H1 (cell line): ENCODE data around the gene POLR2L. TPM values are rescaled to one million over a fixed set of nuclear protein-coding genes. Genes with fewer than 3 reads are reported as not detected.
A peak's percentile ranks its signal among the peaks of the same experiment; 100 is the strongest.

Experiments
- ASH2L ChIP-seq: fragments of 200-600, 300-600 bp; sonication (generic); IDR thresholded peaks from one replicate; pipeline ENCODE4 v1.7.1; 2017; ENCODE audit warnings: low read length
- ATF3 ChIP-seq: IDR thresholded peaks from 2 replicates; pipeline ENCODE4 v1.6.1; 2011; ENCODE audit warnings: low read depth, mild to moderate bottlenecking, low read length; ENCODE audit not compliant: insufficient read depth
- BACH1 ChIP-seq: IDR thresholded peaks from 2 replicates; pipeline ENCODE4 v1.6.1; 2012; ENCODE audit warnings: low read length, improper control_type of control experiment
- BCL11A ChIP-seq, 2 experiments: IDR thresholded peaks; one replicate each; pipeline ENCODE4 v1.6.1; 2011; ENCODE audit warnings: low read depth in 2 of 2, low read length in 2 of 2, mild to moderate bottlenecking in 2 of 2
- CHD2 ChIP-seq: IDR thresholded peaks from 2 replicates; pipeline ENCODE4 v1.6.1; 2012; ENCODE audit warnings: low read length, improper control_type of control experiment
- CREB1 ChIP-seq: IDR thresholded peaks from 2 replicates; pipeline ENCODE4 v1.6.1; 2012; ENCODE audit warnings: inconsistent platforms
- CTBP2 ChIP-seq: IDR thresholded peaks from 2 replicates; pipeline ENCODE4 v1.7.0; 2011; ENCODE audit warnings: borderline replicate concordance, mild to moderate bottlenecking, moderate library complexity, mixed read lengths, low read length; ENCODE audit not compliant: insufficient read depth, insufficient read length
- EGR1 ChIP-seq: IDR thresholded peaks from 2 replicates; pipeline ENCODE4 v1.6.1; 2011; ENCODE audit warnings: low read depth, low read length, borderline replicate concordance
- EZH2 ChIP-seq: fragments of 200-600 bp; sonication (generic); IDR thresholded peaks from 2 replicates; pipeline ENCODE4 v1.7.1; 2012; ENCODE audit warnings: low read depth, mild to moderate bottlenecking, moderate library complexity, low read length, inconsistent platforms; ENCODE audit not compliant: severe bottlenecking
- HDAC2 ChIP-seq, 2 experiments: fragments of 300-600 bp in 1 of 2; sonication (generic) in 1 of 2; IDR thresholded peaks; 2 replicates each; pipeline ENCODE4 v1.6.1; 2011 to 2012; ENCODE audit warnings: low read depth in 2 of 2, low read length in 2 of 2, mild to moderate bottlenecking in 2 of 2, moderate library complexity in 2 of 2, borderline replicate concordance in 1 of 2, inconsistent platforms in 1 of 2
- HDAC6 ChIP-seq: IDR thresholded peaks from one replicate; pipeline ENCODE4 v1.7.1; 2012; ENCODE audit warnings: low read depth, mild to moderate bottlenecking, inconsistent platforms, low read length, moderate library complexity
- JUND ChIP-seq: IDR thresholded peaks from 2 replicates; pipeline ENCODE4 v1.6.1; 2011; ENCODE audit warnings: mild to moderate bottlenecking, improper control_type of control experiment, low read length
- KDM1A ChIP-seq: fragments of 200-600, 300-600 bp; sonication (generic); IDR thresholded peaks from 2 replicates; pipeline ENCODE4 v1.7.1; 2016; ENCODE audit warnings: mild to moderate bottlenecking, low read length, borderline replicate concordance
- MAX ChIP-seq: IDR thresholded peaks from 2 replicates; pipeline ENCODE4 v1.6.1; 2012; ENCODE audit warnings: inconsistent platforms
- NRF1 ChIP-seq: IDR thresholded peaks from 2 replicates; pipeline ENCODE4 v1.6.1; 2011; ENCODE audit warnings: mild to moderate bottlenecking, low read depth, low read length, improper control_type of control experiment
- POU5F1 ChIP-seq: IDR thresholded peaks from 2 replicates; pipeline ENCODE4 v1.6.1; 2011; ENCODE audit warnings: low read depth, mild to moderate bottlenecking, low read length, moderate library complexity
- SIN3A ChIP-seq, 2 experiments: IDR thresholded peaks in 1 of 2; conservative IDR thresholded peaks in 1 of 2; 2 replicates each; pipeline ENCODE4 v1.6.1; 2011 to 2012; ENCODE audit warnings: low read length in 2 of 2, improper control_type of control experiment in 1 of 2, low read depth in 1 of 2, mild to moderate bottlenecking in 1 of 2
- SIX5 ChIP-seq: IDR thresholded peaks from 2 replicates; pipeline ENCODE4 v1.6.1; 2011; ENCODE audit warnings: mild to moderate bottlenecking, low read depth, low read length
- SP1 ChIP-seq: IDR thresholded peaks from 2 replicates; pipeline ENCODE4 v1.6.1; 2011; ENCODE audit warnings: low read depth, low read length
- SRF ChIP-seq: IDR thresholded peaks from 2 replicates; pipeline ENCODE4 v1.6.1; 2011; ENCODE audit warnings: mild to moderate bottlenecking, low read depth, low read length, moderate library complexity
- SUZ12 ChIP-seq: fragments of 200-600 bp; sonication (generic); IDR thresholded peaks from 2 replicates; pipeline ENCODE4 v1.6.1; 2012; ENCODE audit warnings: mild to moderate bottlenecking, inconsistent platforms, low read length, moderate library complexity, mixed read lengths
- TAF7 ChIP-seq: optimal IDR thresholded peaks from 2 replicates; pipeline ENCODE3; 2011; ENCODE audit warnings: low read depth, mild to moderate bottlenecking, inconsistent platforms, low read length, moderate library complexity, borderline replicate concordance
- TCF12 ChIP-seq: IDR thresholded peaks from 2 replicates; pipeline ENCODE4 v1.6.1; 2011; ENCODE audit warnings: low read depth, mild to moderate bottlenecking, low read length
- ZNF274 ChIP-seq: IDR thresholded peaks from 2 replicates; pipeline ENCODE4 v1.7.0; 2012; ENCODE audit warnings: low read length, borderline replicate concordance; ENCODE audit errors: extremely low read depth
- polyA plus RNA-seq, 7 experiments: library from polyadenylated mRNA; depleted of rRNA in 3 of 7; stranded (reverse) in 5 of 7; unstranded in 2 of 7; fragments of >200 nt in 5 of 7; fragments of 200-250 nt in 2 of 7; gene quantifications; 1 replicate in 5 of 7; 2 replicates in 1 of 7; 4 replicates in 1 of 7; pipeline versions ENCODE4 v1.2.1 to v1.2.3, GENCODE V29; 2011 to 2013; ENCODE audit warnings: missing spikeins in 2 of 7, mixed read lengths in 2 of 7
- total RNA-seq: library from RNA; stranded (reverse); fragmentation: NEBNext Ultra II Directional; extraction: Animal tissue kit (Norgen Biotek cat#: 25700); gene quantifications from 2 replicates; pipeline ENCODE4 v1.2.1, GENCODE V29; 2021

POLR2L gene
- total and polyA plus RNA-seq, 2 of the 8 experiments (the other 6 are each of a cell fraction or from before 2014, with no cell fraction given): 140 to 151 TPM

GRCh38 chr11:809287-810039, 32.9 kb downstream of the POLR2L start, which contains the start of gene RPLP2 (continued):
- TF ChIP-seq SIN3A (conservative IDR thresholded peaks at IDR 0.05 in 1 of 2, IDR thresholded peaks at IDR 0.05 in 1 of 2; ENCODE audit: low read depth in 1 of 2, low read length in 2 of 2) (peak; percentile 72 to 96; a peak in 2 of 4 replicates), SP1 (peak; percentile 82; the same call in 1 of the 2 replicates), MAX (peak; percentile 84), EZH2 (no peak), TCF12 (no peak), HDAC6 (no peak), SUZ12 (no peak), CREB1 (peak; percentile 99), POU5F1 (no peak), CTBP2 (no peak), ASH2L (peak; percentile 91), SRF (peak; percentile 83), NRF1 (no peak), EGR1 (peak; percentile 93), TAF7 (peak; percentile 98), KDM1A (no peak), HDAC2 (IDR thresholded peaks at IDR 0.05; ENCODE audit: borderline replicate concordance in 1 of 2, low read depth in 2 of 2, low read length in 2 of 2) (0 out of 4 replicates have a peak, but pooled peaks of 1 of the 2 experiments have one; percentile 43), ATF3 (peak; percentile 94), BACH1 (0 out of 2 replicates have a peak, but pooled peaks have one; percentile 5), BCL11A (IDR thresholded peaks at IDR 0.05; ENCODE audit: low read depth in 2 of 2, low read length in 2 of 2) (no peak), SIX5 (peak; percentile 66), ZNF274 (no peak), CHD2 (peak; percentile 76), JUND (peak; percentile 72; the same call in 1 of the 2 replicates)
